ENCODE results near the gene PRKD3.
A peak's percentile ranks its signal among the peaks of the same experiment; 100 is the strongest.

PRKD3 gene

GRCh38 chr2:37338933-37339332 lies 14.3 kb upstream of the PRKD3 start:
- Histone ChIP-seq H3K36me3 (ENCODE audit: control insufficient read depth, insufficient read depth, low read length) (no peaks in the 10 kb centered on the region), H3K9ac (ENCODE audit: low read depth, low read length) (no peak overlapping the region), H3K4me1 (ENCODE audit: control insufficient read depth, insufficient read depth, low read length) (peaks cover 4% of the 10 kb centered on the region), H3K27me3 (ENCODE audit: control insufficient read depth, insufficient read depth, low read length) (no peaks in the 10 kb centered on the region), H3K9me3 (ENCODE audit: control insufficient read depth, insufficient read depth, low read length) (no peaks in the 10 kb centered on the region), H3K4me3 (ENCODE audit: low read depth, low read length) (no peak overlapping the region)

DNA sequence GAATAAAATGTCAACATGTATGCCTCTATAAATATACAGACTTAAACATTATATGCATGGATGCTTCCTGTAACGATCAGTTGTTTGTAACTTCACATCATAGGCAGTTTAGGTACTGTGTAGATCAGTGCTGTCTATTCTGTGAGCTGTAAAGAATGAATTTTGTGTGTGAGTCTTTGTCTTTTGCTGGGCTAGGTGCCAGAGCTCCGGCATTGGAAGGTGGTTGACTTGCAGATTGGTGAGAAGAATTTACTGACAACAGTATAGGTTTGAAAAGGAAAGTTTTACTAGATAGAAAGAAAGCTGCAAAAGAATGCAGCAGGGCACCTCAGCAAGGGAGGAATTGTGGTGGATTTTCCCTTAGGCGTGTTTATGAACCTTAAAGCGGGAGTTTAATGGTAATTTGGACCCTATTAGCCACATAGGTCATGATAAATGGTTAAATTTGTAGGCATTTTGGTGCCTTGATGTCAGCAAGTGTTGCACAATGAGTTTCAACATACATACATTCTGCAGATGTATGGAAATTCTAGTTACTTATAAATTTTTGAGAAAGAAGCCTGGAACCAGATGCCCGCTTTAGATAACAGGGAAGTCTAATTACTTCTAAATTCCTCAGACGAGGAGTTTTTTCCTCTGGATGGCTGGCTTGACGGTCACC lies 13.1 kb upstream of the PRKD3 start:
- Histone ChIP-seq H3K9me3 (ENCODE audit: control insufficient read depth, insufficient read depth, low read length) (no peaks in the 10 kb centered on the region), H3K27me3 (ENCODE audit: control insufficient read depth, insufficient read depth, low read length) (no peaks in the 10 kb centered on the region), H3K4me3 (ENCODE audit: low read depth, low read length) (no peak overlapping the region), H3K36me3 (ENCODE audit: control insufficient read depth, insufficient read depth, low read length) (no peaks in the 10 kb centered on the region), H3K4me1 (ENCODE audit: control insufficient read depth, insufficient read depth, low read length) (no peaks in the 10 kb centered on the region), H3K9ac (ENCODE audit: low read depth, low read length) (no peak overlapping the region)

GRCh38 chr2:37335604-37336003 lies 11.0 kb upstream of the PRKD3 start:
- H3K4me1 ChIP-seq (ENCODE audit: control insufficient read depth, insufficient read depth, low read length), result no peaks in the 10 kb centered on the region
- H3K27me3 ChIP-seq (ENCODE audit: control insufficient read depth, insufficient read depth, low read length), result no peaks in the 10 kb centered on the region
- H3K9me3 ChIP-seq (ENCODE audit: control insufficient read depth, insufficient read depth, low read length), result no peaks in the 10 kb centered on the region
- H3K9ac ChIP-seq (ENCODE audit: low read depth, low read length), result no peak overlapping the region
- no peak overlapping the region for H3K4me3 ChIP-seq (ENCODE audit: low read depth, low read length)
- no peaks in the 10 kb centered on the region for H3K36me3 ChIP-seq (ENCODE audit: control insufficient read depth, insufficient read depth, low read length)

- no peaks in the 10 kb centered on the region for H3K9me3 ChIP-seq (ENCODE audit: control insufficient read depth, insufficient read depth, low read length)
- no peaks in the 10 kb centered on the region for H3K4me1 ChIP-seq (ENCODE audit: control insufficient read depth, insufficient read depth, low read length)
- no peak overlapping the region for H3K4me3 ChIP-seq (ENCODE audit: low read depth, low read length)
- H3K9ac ChIP-seq (ENCODE audit: low read depth, low read length), result no peak overlapping the region
- H3K27me3 ChIP-seq (ENCODE audit: control insufficient read depth, insufficient read depth, low read length), result no peaks in the 10 kb centered on the region
- no peaks in the 10 kb centered on the region for H3K36me3 ChIP-seq (ENCODE audit: control insufficient read depth, insufficient read depth, low read length)
These were observed 8.6 kb upstream of the PRKD3 start for GRCh38 chr2:37333256-37333655.

- Histone ChIP-seq H3K27me3 (ENCODE audit: control insufficient read depth, insufficient read depth, low read length) (no peaks in the 10 kb centered on the region), H3K4me1 (ENCODE audit: control insufficient read depth, insufficient read depth, low read length) (no peaks in the 10 kb centered on the region), H3K9ac (ENCODE audit: low read depth, low read length) (no peak overlapping the region), H3K36me3 (ENCODE audit: control insufficient read depth, insufficient read depth, low read length) (no peaks in the 10 kb centered on the region), H3K4me3 (ENCODE audit: low read depth, low read length) (no peak overlapping the region), H3K9me3 (ENCODE audit: control insufficient read depth, insufficient read depth, low read length) (no peaks in the 10 kb centered on the region)
These were observed 7.9 kb upstream of the PRKD3 start for GRCh38 chr2:37332560-37332959.

DNA sequence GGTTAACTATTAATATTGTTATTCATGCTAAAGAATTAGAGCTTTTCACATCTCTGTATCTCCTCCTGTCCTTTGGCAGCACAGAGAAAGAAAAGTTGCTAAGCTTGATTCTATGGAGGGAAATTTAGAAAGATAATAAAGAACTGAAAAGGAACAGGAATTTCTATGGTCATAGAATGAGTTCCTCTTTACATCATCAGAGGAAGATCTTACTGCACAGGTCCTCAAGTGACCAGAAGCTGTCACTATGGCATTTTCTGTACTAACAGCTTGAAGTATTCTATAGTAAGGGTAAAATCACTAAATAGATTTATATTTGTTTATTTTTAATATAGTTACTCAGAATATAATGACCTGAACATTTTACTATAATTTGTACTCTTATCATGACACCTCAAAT lies 6.0 kb upstream of the PRKD3 start:
- peaks cover 13% of the 10 kb centered on the region for H3K27me3 ChIP-seq (ENCODE audit: control insufficient read depth, insufficient read depth, low read length)
- no peaks in the 10 kb centered on the region for H3K4me1 ChIP-seq (ENCODE audit: control insufficient read depth, insufficient read depth, low read length)
- H3K4me3 ChIP-seq (ENCODE audit: low read depth, low read length), result no peak overlapping the region
- no peaks in the 10 kb centered on the region for H3K9me3 ChIP-seq (ENCODE audit: control insufficient read depth, insufficient read depth, low read length)
- H3K9ac ChIP-seq (ENCODE audit: low read depth, low read length), result no peak overlapping the region
- no peaks in the 10 kb centered on the region for H3K36me3 ChIP-seq (ENCODE audit: control insufficient read depth, insufficient read depth, low read length)

GRCh38 chr2:37326866-37327634 lies 2.4 kb upstream of the PRKD3 start:
- Histone ChIP-seq H3K36me3 (ENCODE audit: control insufficient read depth, insufficient read depth, low read length) (no peaks in the 10 kb centered on the region), H3K4me1 (ENCODE audit: control insufficient read depth, insufficient read depth, low read length) (peaks cover 4% of the 10 kb centered on the region), H3K4me3 (ENCODE audit: low read depth, low read length) (no peak overlapping the region), H3K27me3 (ENCODE audit: control insufficient read depth, insufficient read depth, low read length) (peaks cover 21% of the 10 kb centered on the region), H3K9ac (ENCODE audit: low read depth, low read length) (no peak overlapping the region), H3K9me3 (ENCODE audit: control insufficient read depth, insufficient read depth, low read length) (no peaks in the 10 kb centered on the region)

GRCh38 chr2:37326285-37326684 lies 1.7 kb upstream of the PRKD3 start:
- H3K9ac ChIP-seq (ENCODE audit: low read depth, low read length), result no peak overlapping the region
- no peak overlapping the region for H3K4me3 ChIP-seq (ENCODE audit: low read depth, low read length)

DNA sequence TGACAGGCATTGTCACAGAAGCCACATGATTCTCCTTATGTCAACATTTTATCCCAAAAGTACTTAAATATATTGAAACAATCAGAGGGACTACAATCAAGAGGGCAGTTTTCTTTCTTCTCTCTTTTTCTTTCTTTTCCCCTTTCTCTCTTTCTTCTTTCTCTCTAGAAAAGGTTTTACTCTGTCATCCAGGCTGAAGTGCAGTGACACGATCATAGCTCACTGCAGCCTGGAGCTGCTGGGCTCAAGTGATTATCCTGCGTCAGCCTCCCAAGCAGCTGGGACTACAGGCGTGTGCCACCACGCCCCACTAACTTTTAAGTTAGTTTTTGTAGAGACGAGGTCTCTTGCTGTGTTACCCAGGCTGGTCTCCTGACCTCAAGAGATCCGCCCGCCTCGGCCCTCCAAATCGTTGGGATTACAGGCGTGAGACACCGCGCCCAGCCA lies 1.0 kb upstream of the PRKD3 start:
- Histone ChIP-seq H3K9ac (ENCODE audit: low read depth, low read length) (no peak overlapping the region), H3K4me1 (ENCODE audit: control insufficient read depth, insufficient read depth, low read length) (peaks cover 4% of the 10 kb centered on the region), H3K27me3 (ENCODE audit: control insufficient read depth, insufficient read depth, low read length) (peaks cover 21% of the 10 kb centered on the region), H3K4me3 (ENCODE audit: low read depth, low read length) (peak overlapping the region; percentile 85), H3K36me3 (ENCODE audit: control insufficient read depth, insufficient read depth, low read length) (no peaks in the 10 kb centered on the region), H3K9me3 (ENCODE audit: control insufficient read depth, insufficient read depth, low read length) (no peaks in the 10 kb centered on the region)

More at GRCh38 chr2:37326285-37326684, 1.7 kb upstream of the PRKD3 start:
- peaks cover 21% of the 10 kb centered on the region for H3K27me3 ChIP-seq (ENCODE audit: control insufficient read depth, insufficient read depth, low read length)
- H3K9me3 ChIP-seq (ENCODE audit: control insufficient read depth, insufficient read depth, low read length), result no peaks in the 10 kb centered on the region
- H3K36me3 ChIP-seq (ENCODE audit: control insufficient read depth, insufficient read depth, low read length), result no peaks in the 10 kb centered on the region
- H3K4me1 ChIP-seq (ENCODE audit: control insufficient read depth, insufficient read depth, low read length), result peaks cover 4% of the 10 kb centered on the region

DNA sequence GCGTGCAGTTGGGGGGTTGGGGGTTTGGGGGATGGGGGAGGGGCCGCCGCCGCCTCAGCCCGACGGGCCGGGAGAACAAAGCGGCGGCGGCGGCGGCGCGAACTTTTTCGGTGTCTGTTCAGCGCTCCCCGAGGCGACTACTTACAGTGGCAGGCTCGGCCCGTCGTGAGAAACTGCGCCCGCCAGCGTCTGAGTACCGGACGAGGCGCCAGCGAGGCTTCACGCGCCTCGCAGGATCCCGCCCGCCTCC lies 172 bp downstream of the PRKD3 start:
- Histone ChIP-seq H3K9me3 (ENCODE audit: control insufficient read depth, insufficient read depth, low read length) (no peaks in the 10 kb centered on the region), H3K4me1 (ENCODE audit: control insufficient read depth, insufficient read depth, low read length) (peaks cover 4% of the 10 kb centered on the region), H3K4me3 (ENCODE audit: low read depth, low read length) (peak overlapping the region; percentile 85), H3K27me3 (ENCODE audit: control insufficient read depth, insufficient read depth, low read length) (peaks cover 21% of the 10 kb centered on the region), H3K9ac (ENCODE audit: low read depth, low read length) (no peak overlapping the region), H3K36me3 (ENCODE audit: control insufficient read depth, insufficient read depth, low read length) (no peaks in the 10 kb centered on the region)

DNA sequence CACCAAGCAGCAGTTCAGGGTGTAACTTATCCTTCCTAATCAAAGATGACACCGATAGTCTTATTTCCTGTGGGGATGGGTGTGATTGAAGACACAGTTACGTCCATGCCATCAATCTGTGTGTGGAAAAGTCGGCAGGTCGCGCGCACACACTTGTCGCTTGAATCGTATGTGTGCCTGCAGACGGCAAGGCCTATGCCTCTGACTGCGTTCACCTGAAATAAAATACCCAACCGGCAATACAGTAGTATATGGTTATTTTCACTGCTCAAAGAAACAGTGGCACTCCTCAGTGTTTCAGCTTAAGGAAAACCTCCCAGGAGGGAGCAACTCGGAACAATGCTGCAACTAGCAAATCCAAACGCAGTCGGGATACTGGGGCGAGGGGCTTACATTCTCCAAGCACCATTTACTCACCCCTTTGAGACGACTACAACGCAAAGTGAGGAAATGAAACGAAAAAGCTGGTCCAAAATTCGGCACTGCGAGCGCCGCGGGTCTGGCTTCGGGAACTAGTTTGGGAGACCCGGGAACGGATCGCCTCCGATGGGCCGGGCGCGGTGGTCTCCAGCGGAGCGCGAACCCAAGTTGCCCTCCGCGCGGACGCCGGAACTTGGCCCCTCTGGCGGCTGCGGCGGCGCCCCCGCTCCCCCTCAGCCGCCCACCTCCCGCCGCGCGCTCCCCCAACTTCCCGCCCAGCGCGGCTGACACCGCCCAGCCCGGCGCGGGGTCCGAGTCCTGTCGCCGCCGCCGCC lies 675 bp downstream of the PRKD3 start:
- peak overlapping the region; percentile 68 for H3K4me3 ChIP-seq (ENCODE audit: low read depth, low read length)
- peaks cover 21% of the 10 kb centered on the region for H3K27me3 ChIP-seq (ENCODE audit: control insufficient read depth, insufficient read depth, low read length)
- no peaks in the 10 kb centered on the region for H3K36me3 ChIP-seq (ENCODE audit: control insufficient read depth, insufficient read depth, low read length)
- peak overlapping the region; percentile 74 for H3K9ac ChIP-seq (ENCODE audit: low read depth, low read length)
- peaks cover 4% of the 10 kb centered on the region for H3K4me1 ChIP-seq (ENCODE audit: control insufficient read depth, insufficient read depth, low read length)
- H3K9me3 ChIP-seq (ENCODE audit: control insufficient read depth, insufficient read depth, low read length), result no peaks in the 10 kb centered on the region

Measured in iPS-15b (cell line).